Measurements from ENCODE around the gene DHTKD1.

DHTKD1 gene

DNA sequence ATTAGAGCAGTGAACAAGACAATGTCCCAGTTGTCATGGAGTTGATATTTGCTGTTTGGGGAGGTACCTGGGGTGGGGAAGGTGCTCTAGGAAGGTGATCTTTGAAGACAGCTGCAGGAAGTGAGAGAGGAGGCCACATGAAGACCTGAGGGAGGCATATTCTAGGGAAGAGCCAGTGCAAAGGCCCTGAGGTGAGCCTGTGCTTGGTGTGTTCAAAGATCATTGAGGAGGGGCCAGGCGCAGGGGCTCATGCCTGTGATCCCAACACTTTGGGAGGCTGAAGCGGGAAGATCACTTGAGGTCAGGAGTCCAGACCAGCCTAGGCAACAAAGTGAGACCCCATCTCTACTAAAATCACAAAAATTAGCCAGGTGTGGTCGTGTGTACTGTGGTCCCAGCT lies 75.8 kb downstream of the DHTKD1 start:
- no peaks in the 10 kb centered on the region for H4K20me1 ChIP-seq (ENCODE audit: insufficient read depth, low read length)
- no peak overlapping the region for H3K4me3 ChIP-seq (ENCODE audit: low read depth, low read length, poor library complexity, severe bottlenecking)
- H3K27ac ChIP-seq (ENCODE audit: low read depth, low read length, poor library complexity, severe bottlenecking), result no peak overlapping the region
- H3K9ac ChIP-seq (ENCODE audit: low read length), result no peak overlapping the region
- no peak overlapping the region for H3K4me2 ChIP-seq (ENCODE audit: low read length)
- no peaks in the 10 kb centered on the region for H3K9me3 ChIP-seq (ENCODE audit: low read length)
- no peaks in the 10 kb centered on the region for H3K9me2 ChIP-seq (ENCODE audit: low read depth, low read length)
- no peak for TF ChIP-seq EZH2 (IDR thresholded peaks at IDR 0.05; ENCODE audit: borderline replicate concordance, low read length)
- TF ChIP-seq, protein P1, sequence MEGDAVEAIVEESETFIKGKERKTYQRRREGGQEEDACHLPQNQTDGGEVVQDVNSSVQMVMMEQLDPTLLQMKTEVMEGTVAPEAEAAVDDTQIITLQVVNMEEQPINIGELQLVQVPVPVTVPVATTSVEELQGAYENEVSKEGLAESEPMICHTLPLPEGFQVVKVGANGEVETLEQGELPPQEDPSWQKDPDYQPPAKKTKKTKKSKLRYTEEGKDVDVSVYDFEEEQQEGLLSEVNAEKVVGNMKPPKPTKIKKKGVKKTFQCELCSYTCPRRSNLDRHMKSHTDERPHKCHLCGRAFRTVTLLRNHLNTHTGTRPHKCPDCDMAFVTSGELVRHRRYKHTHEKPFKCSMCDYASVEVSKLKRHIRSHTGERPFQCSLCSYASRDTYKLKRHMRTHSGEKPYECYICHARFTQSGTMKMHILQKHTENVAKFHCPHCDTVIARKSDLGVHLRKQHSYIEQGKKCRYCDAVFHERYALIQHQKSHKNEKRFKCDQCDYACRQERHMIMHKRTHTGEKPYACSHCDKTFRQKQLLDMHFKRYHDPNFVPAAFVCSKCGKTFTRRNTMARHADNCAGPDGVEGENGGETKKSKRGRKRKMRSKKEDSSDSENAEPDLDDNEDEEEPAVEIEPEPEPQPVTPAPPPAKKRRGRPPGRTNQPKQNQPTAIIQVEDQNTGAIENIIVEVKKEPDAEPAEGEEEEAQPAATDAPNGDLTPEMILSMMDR (IDR thresholded peaks at IDR 0.05; ENCODE audit: low read length), result no peak
- H3F3A ChIP-seq (ENCODE audit: insufficient read depth, low read length), result no peaks in the 10 kb centered on the region
- H2AFZ ChIP-seq (ENCODE audit: low read length), result no peak overlapping the region
- H3K79me2 ChIP-seq (ENCODE audit: insufficient read depth, low read length), result no peaks in the 10 kb centered on the region
- no peaks in the 10 kb centered on the region for H3K27me3 ChIP-seq (ENCODE audit: insufficient read depth, low read length)
- H3K36me3 ChIP-seq (ENCODE audit: insufficient read depth, low read length), result peaks cover 52% of the 10 kb centered on the region
- no peaks in the 10 kb centered on the region for H3K4me1 ChIP-seq (ENCODE audit: insufficient read depth, low read length, severe bottlenecking)

DNA sequence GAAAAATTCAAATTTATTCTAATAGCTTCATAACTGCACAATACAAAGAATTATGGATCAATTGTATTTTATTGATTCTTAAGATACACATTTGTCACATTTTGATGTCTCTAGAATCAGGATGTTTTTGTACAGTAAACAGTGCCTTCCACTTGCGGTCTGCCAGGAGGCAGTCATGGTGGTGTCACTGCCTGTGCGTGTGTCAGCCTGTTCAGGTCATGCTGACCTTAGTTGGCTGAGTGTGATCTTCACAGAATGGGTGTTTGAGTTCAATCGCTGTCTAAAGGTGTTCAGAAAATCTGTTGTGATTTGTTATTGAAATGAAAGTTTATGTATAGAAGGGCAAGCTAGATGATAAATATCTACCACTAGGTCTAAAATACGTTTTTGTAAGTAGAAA lies 81.4 kb downstream of the DHTKD1 start:
- Histone ChIP-seq H3K4me2 (ENCODE audit: low read length) (no peak overlapping the region), H3K79me2 (ENCODE audit: insufficient read depth, low read length) (no peaks in the 10 kb centered on the region), H4K20me1 (ENCODE audit: insufficient read depth, low read length) (no peaks in the 10 kb centered on the region), H3K9me2 (ENCODE audit: low read depth, low read length) (no peaks in the 10 kb centered on the region), H3K4me3 (ENCODE audit: low read depth, low read length, poor library complexity, severe bottlenecking) (no peak overlapping the region), H3K9me3 (ENCODE audit: low read length) (no peaks in the 10 kb centered on the region), H3K9ac (ENCODE audit: low read length) (no peak overlapping the region), H3K4me1 (ENCODE audit: insufficient read depth, low read length, severe bottlenecking) (no peaks in the 10 kb centered on the region), H3F3A (ENCODE audit: insufficient read depth, low read length) (no peaks in the 10 kb centered on the region), H3K27me3 (ENCODE audit: insufficient read depth, low read length) (no peaks in the 10 kb centered on the region), H3K27ac (ENCODE audit: low read depth, low read length, poor library complexity, severe bottlenecking) (no peak overlapping the region), H3K36me3 (ENCODE audit: insufficient read depth, low read length) (peaks cover 31% of the 10 kb centered on the region), H2AFZ (ENCODE audit: low read length) (no peak overlapping the region)
- TF ChIP-seq, protein P1 (IDR thresholded peaks at IDR 0.05; ENCODE audit: low read length), result no peak
- TF ChIP-seq EZH2 (IDR thresholded peaks at IDR 0.05; ENCODE audit: borderline replicate concordance, low read length), result no peak

DNA sequence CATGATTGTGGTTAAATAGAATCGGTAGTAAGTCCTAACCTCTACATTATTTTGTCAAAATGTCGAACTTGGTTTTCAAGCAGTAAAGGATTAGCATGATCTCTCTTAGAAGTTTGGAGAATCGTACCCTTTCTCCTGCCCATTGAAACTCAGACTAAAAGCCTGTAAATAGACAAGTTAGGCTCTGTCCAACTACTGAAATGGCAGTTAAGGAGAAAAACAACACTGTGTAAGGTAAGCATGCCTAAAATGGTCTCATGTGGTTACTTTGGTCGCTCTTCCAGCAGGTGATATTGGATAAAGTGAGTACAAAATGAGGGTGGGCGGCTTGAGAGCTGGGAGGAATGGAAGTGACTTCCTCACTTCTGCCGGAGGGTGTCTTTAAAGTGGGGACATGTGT lies 85.8 kb downstream of the DHTKD1 start:
- H4K20me1 ChIP-seq (ENCODE audit: insufficient read depth, low read length), result no peaks in the 10 kb centered on the region
- no peak overlapping the region for H3K4me3 ChIP-seq (ENCODE audit: low read depth, low read length, poor library complexity, severe bottlenecking)
- no peak for TF ChIP-seq EZH2 (IDR thresholded peaks at IDR 0.05; ENCODE audit: borderline replicate concordance, low read length)

DNA sequence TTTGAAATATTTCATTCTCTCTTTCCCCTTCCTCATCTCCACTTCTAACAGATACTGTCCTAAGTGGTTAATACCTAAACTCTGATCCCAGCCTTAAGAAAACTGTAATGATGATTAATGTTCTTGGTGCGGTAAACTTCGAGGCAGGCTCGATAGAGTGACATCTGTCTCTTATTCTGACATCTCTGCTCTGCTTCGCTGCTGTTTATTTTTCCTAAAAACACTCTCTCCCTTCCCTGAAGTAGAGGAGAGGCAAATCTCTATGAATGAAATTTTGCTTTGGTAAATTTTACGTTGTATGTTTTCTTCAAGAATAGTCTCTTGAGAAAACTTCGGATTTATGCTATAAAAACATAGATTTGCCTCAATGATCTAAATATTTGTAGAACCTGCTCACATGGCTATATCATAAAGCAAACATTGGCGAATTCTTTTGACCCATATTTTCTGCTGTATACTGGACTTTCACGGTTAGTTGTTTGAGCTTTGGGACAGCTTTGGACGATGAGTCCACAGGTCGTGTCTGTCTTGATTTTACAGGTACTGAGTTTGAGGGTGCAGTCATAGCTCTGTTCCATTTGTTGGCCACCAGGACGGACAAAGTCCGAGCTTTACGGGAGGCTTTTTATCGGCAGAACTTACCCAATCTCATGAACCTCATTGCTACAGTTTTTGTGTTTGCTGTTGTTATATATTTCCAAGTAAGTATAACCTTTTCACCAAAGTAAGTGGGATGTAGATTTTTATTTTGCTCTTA lies 87.8 kb downstream of the DHTKD1 start:
- H3K9ac ChIP-seq (ENCODE audit: low read length), result no peak overlapping the region
- no peak for TF ChIP-seq EZH2 (IDR thresholded peaks at IDR 0.05; ENCODE audit: borderline replicate concordance, low read length)
- TF ChIP-seq, protein P1 (IDR thresholded peaks at IDR 0.05; ENCODE audit: low read length), result no peak
- H3K9me3 ChIP-seq (ENCODE audit: low read length), result no peaks in the 10 kb centered on the region
- H3K4me1 ChIP-seq (ENCODE audit: insufficient read depth, low read length, severe bottlenecking), result no peaks in the 10 kb centered on the region
- H3K27me3 ChIP-seq (ENCODE audit: insufficient read depth, low read length), result no peaks in the 10 kb centered on the region
- H3K4me3 ChIP-seq (ENCODE audit: low read depth, low read length, poor library complexity, severe bottlenecking), result no peak overlapping the region
- no peak overlapping the region for H2AFZ ChIP-seq (ENCODE audit: low read length)
- H3K4me2 ChIP-seq (ENCODE audit: low read length), result no peak overlapping the region
- H3K27ac ChIP-seq (ENCODE audit: low read depth, low read length, poor library complexity, severe bottlenecking), result no peak overlapping the region
- no peaks in the 10 kb centered on the region for H4K20me1 ChIP-seq (ENCODE audit: insufficient read depth, low read length)
- no peaks in the 10 kb centered on the region for H3K79me2 ChIP-seq (ENCODE audit: insufficient read depth, low read length)
- no peaks in the 10 kb centered on the region for H3K9me2 ChIP-seq (ENCODE audit: low read depth, low read length)
- no peaks in the 10 kb centered on the region for H3F3A ChIP-seq (ENCODE audit: insufficient read depth, low read length)
- peaks cover 37% of the 10 kb centered on the region for H3K36me3 ChIP-seq (ENCODE audit: insufficient read depth, low read length)

More for the DNA sequence above, 85.8 kb downstream of the DHTKD1 start:
- no peaks in the 10 kb centered on the region for H3K4me1 ChIP-seq (ENCODE audit: insufficient read depth, low read length, severe bottlenecking)
- H3F3A ChIP-seq (ENCODE audit: insufficient read depth, low read length), result no peaks in the 10 kb centered on the region
- H3K9me3 ChIP-seq (ENCODE audit: low read length), result no peaks in the 10 kb centered on the region
- no peak overlapping the region for H3K4me2 ChIP-seq (ENCODE audit: low read length)
- no peaks in the 10 kb centered on the region for H3K9me2 ChIP-seq (ENCODE audit: low read depth, low read length)
- H3K9ac ChIP-seq (ENCODE audit: low read length), result no peak overlapping the region
- peaks cover 33% of the 10 kb centered on the region for H3K36me3 ChIP-seq (ENCODE audit: insufficient read depth, low read length)
- no peak overlapping the region for H2AFZ ChIP-seq (ENCODE audit: low read length)
- no peaks in the 10 kb centered on the region for H3K79me2 ChIP-seq (ENCODE audit: insufficient read depth, low read length)
- no peak overlapping the region for H3K27ac ChIP-seq (ENCODE audit: low read depth, low read length, poor library complexity, severe bottlenecking)
- H3K27me3 ChIP-seq (ENCODE audit: insufficient read depth, low read length), result no peaks in the 10 kb centered on the region

Data from OCI-LY1 (cell line).